Suppressor macrophage treated with lipopolysaccharide for 1 hour (primary cell): ENCODE data around the gene CYP4F11.
"Not testable (repeated sequence)": the region's sequence is repeated elsewhere in the genome, so short reads cannot be mapped to it uniquely, and the experiment has no call there.

Source experiments
- DNase-seq, 3 donors: peaks; one replicate each; pipeline ENCODE4 v3.0.0-alpha.2; 2020 to 2022

Gene CYP4F11

GRCh38 chr19:15874821-15875474, 59.4 kb downstream of the CYP4F11 start:
- no peak for DNase-seq

- DNase-seq: not testable (repeated sequence)
Observed at GRCh38 chr19:15873771-15874170, 60.6 kb downstream of the CYP4F11 start.

GRCh38 chr19:15871570-15871969, 62.8 kb downstream of the CYP4F11 start:
- peak in 1 of 3 donors; percentile 14 for DNase-seq

DNA sequence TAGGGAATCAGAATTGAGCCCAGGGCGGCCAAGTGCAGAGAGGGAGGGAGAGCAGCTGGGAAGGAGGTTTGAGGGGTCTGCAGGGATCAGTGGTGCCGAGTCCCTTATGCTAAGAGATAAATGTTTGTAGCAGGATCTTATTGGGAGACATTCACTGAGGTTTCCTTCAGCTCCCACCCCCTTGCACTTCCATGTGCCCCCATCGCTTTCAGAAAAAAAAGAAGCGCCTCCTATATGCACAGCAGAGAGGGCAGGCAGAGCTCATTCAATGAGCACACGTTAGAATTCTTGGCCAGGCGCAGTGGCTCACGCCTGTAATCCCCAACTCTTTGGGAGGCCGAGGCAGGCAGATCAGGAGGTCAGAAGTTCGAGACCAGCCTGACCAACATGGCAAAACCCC, 64.5 kb downstream of the CYP4F11 start:
- DNase-seq: no peak

DNA sequence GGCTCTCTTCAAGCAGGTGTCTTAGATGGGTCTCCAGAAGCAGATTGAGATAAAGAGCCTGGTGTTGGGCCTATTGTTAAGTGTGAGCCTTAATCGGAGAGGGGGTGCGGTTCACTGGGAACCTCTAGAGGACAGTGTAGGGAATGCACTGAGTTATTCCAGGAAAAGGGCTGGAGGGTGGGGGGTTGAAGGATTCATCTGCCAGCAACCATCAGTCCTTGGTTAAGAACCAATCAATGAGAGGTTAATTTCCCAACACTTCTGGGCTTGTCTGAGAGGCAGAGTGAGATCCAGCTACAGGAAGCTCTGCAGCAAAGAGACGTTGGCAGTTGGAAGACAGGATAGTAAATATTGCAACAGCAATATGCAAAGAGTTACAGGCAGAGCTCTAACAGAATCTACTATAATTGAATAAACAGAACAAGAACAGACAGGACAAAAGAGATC, 65.2 kb downstream of the CYP4F11 start:
- peak; percentile 42 to 64 (median 58) for DNase-seq

DNA sequence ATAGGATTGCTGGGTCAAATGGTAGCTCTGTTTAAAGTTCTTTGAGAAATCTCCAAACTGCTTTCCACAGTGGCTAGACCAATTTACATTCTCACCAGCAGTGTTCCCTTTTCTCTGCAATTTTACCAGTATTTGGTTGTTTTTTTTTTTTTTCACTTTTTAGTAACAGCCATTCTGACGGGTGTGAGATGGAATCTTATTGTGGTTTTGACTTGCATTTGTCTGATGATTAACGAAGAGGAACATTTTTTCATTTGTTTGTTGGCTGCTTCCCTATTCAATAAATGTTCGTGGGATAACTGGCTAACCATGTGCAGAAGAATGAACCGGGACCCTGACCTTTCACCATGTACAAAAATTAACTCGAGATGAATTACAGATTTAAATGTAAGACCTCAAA, 67.7 kb downstream of the CYP4F11 start:
- no peak for DNase-seq

GRCh38 chr19:15864824-15865223, 69.5 kb downstream of the CYP4F11 start:
- DNase-seq: no peak

- no peak for DNase-seq
Observed at GRCh38 chr19:15863272-15863671, 71.1 kb downstream of the CYP4F11 start.

GRCh38 chr19:15862444-15862843, 71.9 kb downstream of the CYP4F11 start:
- DNase-seq: no peak
